ENCODE measurements around the gene PLAAT1.
A peak's percentile ranks its signal among the peaks of the same experiment; 100 is the strongest.

The PLAAT1 gene

GRCh38 chr3:193253986-193254660 is 13.1 kb downstream of the PLAAT1 start:
- DNase-seq: peak; percentile 60

DNA sequence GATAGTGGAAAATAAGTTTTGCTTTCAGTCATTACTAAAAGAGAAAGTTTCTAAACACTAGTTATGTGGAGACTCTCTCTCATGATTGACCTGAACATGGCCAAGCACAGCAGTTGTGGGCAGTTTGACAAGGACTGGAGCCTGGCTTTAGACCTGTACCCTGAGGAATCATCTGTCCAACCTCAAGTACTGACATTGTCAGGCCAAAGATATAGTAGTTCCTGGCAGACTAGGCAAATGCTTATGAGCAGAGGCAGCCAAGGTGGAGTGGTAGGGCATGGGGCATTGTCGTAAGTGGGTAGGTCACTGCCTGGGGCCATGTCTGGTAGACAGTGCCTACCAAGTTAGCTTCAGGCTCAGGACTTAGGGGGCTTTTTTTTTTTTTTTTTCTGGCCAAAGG is 20.9 kb downstream of the PLAAT1 start:
- no peak for DNase-seq

GRCh38 chr3:193262707-193263106 is 21.7 kb downstream of the PLAAT1 start:
- DNase-seq: no peak

GRCh38 chr3:193269343-193270028 is 28.5 kb downstream of the PLAAT1 start:
- no peak for DNase-seq

DNA sequence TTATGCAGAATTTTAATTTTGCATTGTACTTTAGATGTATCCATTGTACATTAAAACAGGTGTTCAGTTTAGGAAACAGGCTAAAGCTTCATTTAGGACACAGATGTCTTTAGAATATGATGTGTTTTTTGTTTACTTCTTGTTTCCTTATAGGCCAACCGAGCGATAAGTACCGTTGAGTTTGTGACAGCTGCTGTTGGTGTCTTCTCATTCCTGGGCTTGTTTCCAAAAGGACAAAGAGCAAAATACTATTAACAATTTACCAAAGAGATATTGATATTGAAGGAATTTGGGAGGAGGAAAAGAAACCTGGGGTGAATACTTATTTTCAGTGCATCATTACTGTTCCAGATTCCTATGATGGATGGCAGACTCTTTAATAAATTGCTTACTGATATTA is 29.4 kb downstream of the PLAAT1 start:
- DNase-seq: peak; percentile 10

DNA sequence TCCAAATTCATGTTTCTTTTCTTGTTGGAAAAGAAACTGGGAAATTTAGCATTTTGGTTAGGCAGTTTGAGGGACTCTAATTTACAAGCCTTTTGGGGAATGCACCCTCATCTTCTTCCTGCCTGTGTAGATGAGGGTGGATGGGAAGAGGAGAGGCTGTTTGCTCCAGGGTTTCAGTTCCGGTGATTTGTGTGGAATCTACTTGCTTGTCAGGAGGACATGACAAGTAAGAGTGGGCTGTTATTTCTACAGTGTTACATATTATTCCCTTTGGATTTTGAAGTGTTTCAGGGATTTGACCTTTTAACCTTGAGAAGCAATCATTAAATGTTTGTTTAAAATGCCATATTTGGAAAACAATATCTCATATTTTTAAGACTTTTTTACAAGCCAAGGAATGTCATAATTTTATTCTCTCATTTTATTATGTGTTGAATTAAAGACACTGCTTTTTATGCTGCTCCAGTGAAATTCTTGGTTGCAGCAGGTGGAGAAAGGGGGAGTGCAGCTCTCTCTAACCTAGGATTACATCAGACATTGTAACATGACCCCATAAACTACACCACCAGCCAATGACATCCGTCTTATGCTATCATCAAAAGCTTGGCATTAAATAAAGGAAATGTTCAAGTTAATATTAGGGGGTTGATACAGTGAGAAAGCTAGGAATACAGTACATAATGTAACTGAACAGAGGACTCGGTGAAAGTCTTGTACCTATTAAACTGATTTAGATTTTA is 30.2 kb downstream of the PLAAT1 start:
- DNase-seq: no peak

DNA sequence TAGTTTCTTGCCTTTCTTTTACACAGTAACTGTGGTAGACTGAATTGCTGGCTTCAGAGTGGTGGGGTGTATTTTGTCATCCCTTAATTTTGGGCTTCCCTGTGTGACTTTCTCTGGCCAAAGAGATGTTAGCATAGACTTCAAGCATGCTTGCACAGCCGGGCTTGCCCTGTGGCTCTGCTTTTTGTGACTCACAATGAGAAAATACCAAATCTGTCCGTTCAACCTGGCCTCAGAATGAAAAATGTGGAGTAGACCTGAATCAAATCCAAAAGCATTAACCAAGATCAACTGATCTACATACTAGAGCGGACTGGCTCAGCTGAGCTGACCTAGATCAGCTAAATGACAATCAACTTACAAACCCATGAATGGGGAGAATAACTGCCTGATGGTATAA is 51.4 kb downstream of the PLAAT1 start:
- no peak for DNase-seq

GRCh38 chr3:193295985-193296384 is 55.0 kb downstream of the PLAAT1 start:
- DNase-seq: no peak

- DNase-seq: no peak
Observed at GRCh38 chr3:193297421-193297820, 56.4 kb downstream of the PLAAT1 start.

GRCh38 chr3:193301433-193301832 is 60.4 kb downstream of the PLAAT1 start:
- no peak for DNase-seq

GRCh38 chr3:193305356-193305755 is 64.3 kb downstream of the PLAAT1 start:
- no peak for DNase-seq

DNA sequence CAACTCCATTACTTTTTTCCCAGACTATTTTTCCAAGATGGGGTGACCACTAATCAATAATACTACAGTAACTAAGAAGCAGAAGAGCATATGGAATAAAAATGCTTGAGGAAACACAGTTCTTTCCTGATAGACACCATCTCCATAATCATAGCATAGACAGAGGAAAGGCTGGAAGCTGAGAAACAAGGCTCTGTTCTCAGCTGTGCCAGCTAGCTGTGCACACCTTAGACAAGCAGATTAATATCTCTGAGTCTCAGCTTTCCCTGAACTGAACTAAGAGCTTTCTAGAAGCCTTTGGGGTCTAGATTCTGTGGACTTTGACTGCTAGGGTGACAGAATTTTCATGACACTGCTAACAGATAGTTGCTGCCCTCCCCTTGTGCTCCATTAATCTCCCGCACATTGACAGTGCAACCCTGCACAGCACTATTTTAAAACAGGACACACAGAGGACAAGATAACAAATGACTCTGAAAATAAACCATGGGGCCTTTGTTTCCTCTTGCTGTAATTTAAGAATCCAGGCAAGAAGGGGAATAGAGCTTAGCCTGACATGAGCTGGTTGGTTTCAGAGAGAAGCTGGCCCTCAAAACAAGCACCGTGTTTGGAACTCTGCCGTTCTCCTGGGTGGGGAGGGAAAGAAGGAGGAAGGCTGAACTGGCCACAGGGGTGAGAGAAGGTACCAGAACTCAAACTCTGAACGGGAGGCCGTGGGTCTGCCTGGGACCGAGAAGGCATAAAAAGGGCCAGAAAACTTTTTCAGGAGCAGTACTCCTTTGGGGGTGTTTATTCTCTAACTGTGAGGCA is 70.1 kb downstream of the PLAAT1 start:
- DNase-seq: no peak

GRCh38 chr3:193313061-193313958 is 72.3 kb downstream of the PLAAT1 start:
- no peak for DNase-seq

DNA sequence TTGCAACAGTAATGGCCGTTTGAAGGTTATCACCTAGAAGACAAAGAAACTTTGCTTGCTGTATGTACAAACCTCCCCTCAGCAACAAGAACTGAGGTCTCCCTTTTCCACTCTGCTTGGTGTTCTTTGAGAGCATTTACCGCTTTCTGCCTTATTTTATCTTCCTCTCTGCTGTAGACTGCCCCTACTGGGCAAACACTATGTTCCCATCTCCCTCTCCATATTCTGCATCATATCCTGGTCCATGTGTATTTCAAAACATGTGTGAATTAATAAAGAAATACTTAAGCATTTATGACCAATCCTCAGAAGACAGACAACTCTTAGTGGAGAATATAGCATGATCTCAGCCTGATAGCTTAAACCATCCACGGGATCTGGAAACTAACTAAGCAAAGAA is 73.1 kb downstream of the PLAAT1 start:
- DNase-seq: no peak

DNA sequence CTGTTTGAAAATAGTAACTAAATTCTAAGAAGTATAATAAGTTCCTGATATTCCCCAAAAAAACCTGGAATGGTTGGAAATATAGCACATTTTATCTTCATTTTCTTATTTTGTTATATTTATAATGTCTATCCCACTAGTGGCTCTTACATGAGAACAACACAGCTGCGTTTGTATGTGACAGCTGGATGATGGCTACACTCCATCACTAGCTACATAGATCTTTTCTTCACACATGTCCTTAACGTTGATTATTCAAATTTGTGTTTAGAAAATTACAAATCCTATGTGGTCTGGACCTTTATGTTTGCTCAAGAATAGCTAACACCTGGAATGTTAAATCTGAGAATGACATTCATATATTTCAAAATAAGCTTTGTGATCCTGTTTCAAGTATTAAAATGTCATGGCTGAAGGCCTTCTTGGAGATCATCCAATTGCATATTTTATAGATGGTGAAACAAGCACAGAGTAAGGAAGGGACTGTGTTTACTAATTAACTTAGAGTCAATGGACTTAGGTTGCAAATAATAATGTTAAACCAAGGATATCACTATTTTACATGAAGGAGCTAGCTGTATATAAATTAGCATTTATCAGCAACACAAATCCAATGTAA is 76.8 kb downstream of the PLAAT1 start:
- peak; percentile 7 for DNase-seq

Data from NCI-H1694 (cell line).